ENCODE data around the gene GALNT12. TPM values are rescaled to one million over a fixed set of nuclear protein-coding genes. Genes with fewer than 3 reads are reported as not detected.

The GALNT12 gene
- total RNA-seq, 1 donor from 2014 or later = 46.5 TPM

- H3K9me3 Mint-ChIP-seq = no peaks in the 10 kb centered on the region
- Histone ChIP-seq H4K20me1 (ENCODE audit: low read depth) (peaks cover 28% of the 10 kb centered on the region), H3K27ac (no peak overlapping the region), H3F3A (ENCODE audit: low read depth) (peaks cover 7% of the 10 kb centered on the region), H2AFZ (replicated peaks) (no peak overlapping the region), H3K4me3 (no peak overlapping the region), H3K9ac (no peak overlapping the region), H3K36me3 (no peaks in the 10 kb centered on the region), H3K27me3 (no peaks in the 10 kb centered on the region), H3K4me1 (peaks cover 7% of the 10 kb centered on the region), H3K9me3 (ENCODE audit: low read depth) (no peaks in the 10 kb centered on the region), H3K79me2 (ENCODE audit: low read depth) (peaks cover 14% of the 10 kb centered on the region), H3K4me2 (no peak overlapping the region)
- no peak for TF ChIP-seq EZH2phosphoT487 (IDR thresholded peaks at IDR 0.05)
- no peak for TF ChIP-seq EZH2 (IDR thresholded peaks at IDR 0.05)
- TF ChIP-seq CTCF (IDR thresholded peaks at IDR 0.05) = no peak
- H3K36me3 Mint-ChIP-seq = peaks cover 21% of the 10 kb centered on the region
- no peak for DNase-seq (ENCODE audit: low spot score)
- H3K4me3 Mint-ChIP-seq = no peak overlapping the region
- H3K27me3 Mint-ChIP-seq (ENCODE audit: insufficient read depth, low read depth) = no peaks in the 10 kb centered on the region
- H3K27ac Mint-ChIP-seq = no peak overlapping the region
- H3K4me1 Mint-ChIP-seq = peaks cover 12% of the 10 kb centered on the region
These were observed 20.5 kb upstream of the GALNT12 start for GRCh38 chr9:98786750-98787510.

GRCh38 chr9:98787766-98788335 is 19.6 kb upstream of the GALNT12 start:
- Mint-ChIP-seq H3K4me1 (peaks cover 17% of the 10 kb centered on the region), H3K27ac (no peak overlapping the region), H3K4me3 (no peak overlapping the region), H3K27me3 (ENCODE audit: insufficient read depth, low read depth) (no peaks in the 10 kb centered on the region), H3K36me3 (peaks cover 16% of the 10 kb centered on the region), H3K9me3 (no peaks in the 10 kb centered on the region)
- Histone ChIP-seq H3F3A (ENCODE audit: low read depth) (peaks cover 9% of the 10 kb centered on the region), H3K27me3 (no peaks in the 10 kb centered on the region), H3K9me3 (ENCODE audit: low read depth) (no peaks in the 10 kb centered on the region), H3K27ac (no peak overlapping the region), H3K4me2 (no peak overlapping the region), H3K4me3 (no peak overlapping the region), H4K20me1 (ENCODE audit: low read depth) (peaks cover 37% of the 10 kb centered on the region), H3K36me3 (no peaks in the 10 kb centered on the region), H3K79me2 (ENCODE audit: low read depth) (peaks cover 22% of the 10 kb centered on the region), H3K9ac (no peak overlapping the region), H3K4me1 (peaks cover 11% of the 10 kb centered on the region), H2AFZ (replicated peaks) (no peak overlapping the region)
- TF ChIP-seq EZH2 (IDR thresholded peaks at IDR 0.05) (no peak), CTCF (IDR thresholded peaks at IDR 0.05) (no peak), EZH2phosphoT487 (IDR thresholded peaks at IDR 0.05) (no peak)
- DNase-seq (ENCODE audit: low spot score) = no peak

- no peaks in the 10 kb centered on the region for H3K9me3 Mint-ChIP-seq
- Histone ChIP-seq H3K79me2 (ENCODE audit: low read depth) (peaks cover 30% of the 10 kb centered on the region), H3K4me3 (no peak overlapping the region), H3K9ac (no peak overlapping the region), H3K27me3 (no peaks in the 10 kb centered on the region), H3K9me3 (ENCODE audit: low read depth) (no peaks in the 10 kb centered on the region), H3K4me1 (peaks cover 14% of the 10 kb centered on the region), H4K20me1 (ENCODE audit: low read depth) (peaks cover 44% of the 10 kb centered on the region), H3K27ac (no peak overlapping the region), H3K4me2 (no peak overlapping the region), H3K36me3 (no peaks in the 10 kb centered on the region), H2AFZ (replicated peaks) (no peak overlapping the region), H3F3A (ENCODE audit: low read depth) (peaks cover 9% of the 10 kb centered on the region)
- no peak overlapping the region for H3K27ac Mint-ChIP-seq
- DNase-seq (ENCODE audit: low spot score) = no peak
- H3K36me3 Mint-ChIP-seq = peaks cover 12% of the 10 kb centered on the region
- H3K4me3 Mint-ChIP-seq = no peak overlapping the region
- TF ChIP-seq EZH2phosphoT487 (IDR thresholded peaks at IDR 0.05) = no peak
- no peak for TF ChIP-seq CTCF (IDR thresholded peaks at IDR 0.05)
- TF ChIP-seq EZH2 (IDR thresholded peaks at IDR 0.05) = no peak
- no peaks in the 10 kb centered on the region for H3K27me3 Mint-ChIP-seq (ENCODE audit: insufficient read depth, low read depth)
- H3K4me1 Mint-ChIP-seq = peaks cover 22% of the 10 kb centered on the region
These were observed 17.9 kb upstream of the GALNT12 start for GRCh38 chr9:98789483-98790133.

Data from neural progenitor cell (in vitro differentiated cells).